PC-9 (cell line): ENCODE measurements around the gene ADCY3. TPM values are rescaled to one million over a fixed set of nuclear protein-coding genes. Genes with fewer than 3 reads are reported as not detected.

Source experiments
- BruUV-seq: library from RNA; stranded (reverse); fragments of 400-500 nt; replicated peaks from 2 replicates; lab custom pipeline; 2021; lab: Mats Ljungman, UMichigan
- CTCF ChIA-PET: fragments of 300-600 bp; sonication (Branson Sonifier 250); formaldehyde crosslinking; loops from one replicate; lab custom pipeline; 2022; ENCODE audit warnings: antibody characterized with exemption; lab: Charles Lee
- POLR2A ChIA-PET: fragments of 300-600 bp; sonication (Branson Sonifier 250); formaldehyde crosslinking; loops from one replicate; lab custom pipeline; 2022; ENCODE audit warnings: antibody characterized with exemption; ENCODE audit not compliant: unreplicated experiment; lab: Charles Lee
- DNase-seq, 2 experiments: peaks; one replicate each; pipeline versions ENCODE4 v3.0.0 to v3.0.0-alpha.2; 2015 to 2022; ENCODE audit warnings: mixed read lengths in 1 of 2
- H2AFZ ChIP-seq: fragments of 200-600 bp; sonication (generic); 2 replicates; pipeline ENCODE4 v1.8.1; 2017; ENCODE audit warnings: antibody characterized with exemption
- H3F3A ChIP-seq: fragments of 200-600 bp; sonication (generic); 2 replicates; pipeline ENCODE4 v1.8.1; 2017; ENCODE audit warnings: antibody characterized with exemption, mild to moderate bottlenecking, low read depth; ENCODE audit not compliant: insufficient read depth
- H3K27ac ChIP-seq: fragments of 200-600 bp; sonication (generic); 2 replicates; pipeline ENCODE4 v1.6.1; 2016; ENCODE audit warnings: mixed run types
- H3K27me3 ChIP-seq: fragments of 200-600 bp; sonication (generic); 2 replicates; pipeline ENCODE4 v1.6.1; 2016; ENCODE audit warnings: low read depth, mixed run types; ENCODE audit not compliant: insufficient read depth
- H3K36me3 ChIP-seq: fragments of 200-600 bp; sonication (generic); 2 replicates; pipeline ENCODE4 v1.6.1; 2016; ENCODE audit warnings: low read depth, mixed run types
- H3K4me1 ChIP-seq: fragments of 200-600 bp; sonication (generic); replicated peaks from 2 replicates; pipeline ENCODE4 v1.6.1; 2016; ENCODE audit warnings: mixed run types; ENCODE audit not compliant: insufficient read depth
- H3K4me2 ChIP-seq: fragments of 200-600 bp; sonication (generic); 2 replicates; pipeline ENCODE4 v1.6.1; 2017; ENCODE audit warnings: mixed run types
- H3K4me3 ChIP-seq: fragments of 200-600 bp; sonication (generic); 2 replicates; pipeline ENCODE4 v1.6.1; 2016; ENCODE audit warnings: mixed run types
- H3K79me2 ChIP-seq: fragments of 200-600 bp; sonication (generic); 2 replicates; pipeline ENCODE4 v1.6.1; 2017; ENCODE audit warnings: low read depth, mixed run types
- H3K9me2 ChIP-seq: fragments of 200-600 bp; sonication (generic); 2 replicates; pipeline ENCODE4 v1.8.1; 2017; ENCODE audit warnings: mild to moderate bottlenecking; ENCODE audit not compliant: insufficient read depth
- H3K9me3 ChIP-seq: fragments of 200-600 bp; sonication (generic); 2 replicates; pipeline ENCODE4 v1.8.1; 2016; ENCODE audit warnings: low read depth; ENCODE audit not compliant: insufficient read depth
- H4K20me1 ChIP-seq: fragments of 200-600 bp; sonication (generic); 2 replicates; pipeline ENCODE4 v1.8.1; 2017; ENCODE audit not compliant: insufficient read depth
- EZH2 ChIP-seq: fragments of 200-600 bp; sonication (generic); IDR thresholded peaks from 2 replicates; pipeline ENCODE4 v1.8.0; 2017; ENCODE audit warnings: antibody characterized with exemption, low read depth
- intact Hi-C: fragments of 100-400 bp; cut with micrococcal nuclease; formaldehyde crosslinking; loops from one replicate; pipeline ENCODE4 v1.10.0; 2022; ENCODE audit not compliant: unreplicated experiment
- total RNA-seq: library from RNA; stranded (reverse); gene quantifications from 2 replicates; pipeline ENCODE4 v1.2.3, GENCODE V29; 2021
- TF ChIP-seq, protein P1 (sequence below): fragments of 200-600 bp; sonication (generic); conservative IDR thresholded peaks from 2 replicates; pipeline ENCODE4 v1.6.1; 2017; ENCODE audit warnings: mixed run types, antibody characterized with exemption, mild to moderate bottlenecking, moderate library complexity

ADCY3 gene
- total RNA-seq, 1 experiment from 2014 or later = 46.3 TPM

DNA sequence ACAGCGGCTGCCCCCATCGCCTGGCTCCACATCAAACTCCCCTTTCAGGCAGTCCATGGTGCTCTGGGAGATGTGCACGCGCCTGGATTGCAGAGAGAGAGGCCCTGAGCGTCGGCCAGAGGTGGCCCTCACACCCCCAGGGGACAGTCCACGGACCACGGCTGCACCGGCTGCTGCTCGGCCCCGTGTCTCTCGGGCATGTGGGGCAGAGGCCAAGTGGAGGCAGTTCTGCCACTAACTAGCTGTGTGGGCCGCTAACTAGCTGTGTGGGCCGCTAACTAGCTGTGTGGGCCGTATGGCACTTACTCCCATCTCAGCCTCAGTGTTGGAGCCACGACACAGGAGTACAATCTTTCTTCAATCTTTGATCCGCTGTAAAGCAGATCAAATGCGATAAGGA lies 81.5 kb downstream of the ADCY3 start:
- no peaks in the 10 kb centered on the region for H3K9me2 ChIP-seq
- H3K4me1 ChIP-seq = no peaks in the 10 kb centered on the region
- H2AFZ ChIP-seq = no peak overlapping the region
- H3K27ac ChIP-seq = no peak overlapping the region
- TF ChIP-seq, protein P1, sequence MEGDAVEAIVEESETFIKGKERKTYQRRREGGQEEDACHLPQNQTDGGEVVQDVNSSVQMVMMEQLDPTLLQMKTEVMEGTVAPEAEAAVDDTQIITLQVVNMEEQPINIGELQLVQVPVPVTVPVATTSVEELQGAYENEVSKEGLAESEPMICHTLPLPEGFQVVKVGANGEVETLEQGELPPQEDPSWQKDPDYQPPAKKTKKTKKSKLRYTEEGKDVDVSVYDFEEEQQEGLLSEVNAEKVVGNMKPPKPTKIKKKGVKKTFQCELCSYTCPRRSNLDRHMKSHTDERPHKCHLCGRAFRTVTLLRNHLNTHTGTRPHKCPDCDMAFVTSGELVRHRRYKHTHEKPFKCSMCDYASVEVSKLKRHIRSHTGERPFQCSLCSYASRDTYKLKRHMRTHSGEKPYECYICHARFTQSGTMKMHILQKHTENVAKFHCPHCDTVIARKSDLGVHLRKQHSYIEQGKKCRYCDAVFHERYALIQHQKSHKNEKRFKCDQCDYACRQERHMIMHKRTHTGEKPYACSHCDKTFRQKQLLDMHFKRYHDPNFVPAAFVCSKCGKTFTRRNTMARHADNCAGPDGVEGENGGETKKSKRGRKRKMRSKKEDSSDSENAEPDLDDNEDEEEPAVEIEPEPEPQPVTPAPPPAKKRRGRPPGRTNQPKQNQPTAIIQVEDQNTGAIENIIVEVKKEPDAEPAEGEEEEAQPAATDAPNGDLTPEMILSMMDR = no peak
- no peak for TF ChIP-seq EZH2
- intact Hi-C loops = no loop called here
- H3K9me3 ChIP-seq = no peaks in the 10 kb centered on the region
- CTCF ChIA-PET = no interaction called here
- no peaks in the 10 kb centered on the region for H3F3A ChIP-seq
- H3K27me3 ChIP-seq = no peaks in the 10 kb centered on the region
- DNase-seq = no peak
- H3K4me2 ChIP-seq = no peak overlapping the region
- no peaks in the 10 kb centered on the region for H3K36me3 ChIP-seq
- H3K79me2 ChIP-seq = no peaks in the 10 kb centered on the region
- H3K4me3 ChIP-seq = no peak overlapping the region
- POLR2A ChIA-PET = no interaction called here
- H4K20me1 ChIP-seq = no peaks in the 10 kb centered on the region
- BruUV-seq = no TSS peak

DNA sequence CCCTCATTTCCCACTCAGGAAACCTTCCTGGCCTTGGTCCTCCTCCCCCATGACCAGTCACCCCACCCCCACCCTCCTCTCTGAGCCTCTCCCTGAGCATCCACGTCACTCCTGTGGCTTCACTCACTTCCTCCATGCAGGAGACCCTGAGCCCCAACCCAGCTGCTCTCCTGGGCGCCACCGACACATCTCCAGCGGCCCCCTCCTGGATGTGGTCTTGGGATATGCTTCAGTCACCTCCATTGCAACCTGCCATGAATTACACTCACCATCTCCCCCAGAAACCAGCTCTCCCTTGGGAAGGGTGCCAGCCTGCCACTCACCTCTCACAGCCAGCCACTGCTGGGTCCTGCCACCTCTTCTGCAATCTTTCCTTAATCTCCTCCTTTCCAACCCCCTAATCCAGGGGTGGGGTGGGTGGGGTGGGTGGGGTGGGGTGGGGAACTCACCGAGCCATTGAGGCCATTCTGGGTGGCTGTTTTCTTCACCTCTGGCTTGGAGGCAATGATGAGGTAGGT lies 82.0 kb downstream of the ADCY3 start:
- Histone ChIP-seq H3K4me3 (no peak overlapping the region), H3K9me3 (no peaks in the 10 kb centered on the region), H3K27me3 (no peaks in the 10 kb centered on the region), H3K9me2 (no peaks in the 10 kb centered on the region), H3K4me2 (no peak overlapping the region), H3K79me2 (no peaks in the 10 kb centered on the region), H4K20me1 (no peaks in the 10 kb centered on the region), H2AFZ (no peak overlapping the region), H3K27ac (no peak overlapping the region), H3K4me1 (no peaks in the 10 kb centered on the region), H3K36me3 (no peaks in the 10 kb centered on the region), H3F3A (no peaks in the 10 kb centered on the region)
- ChIA-PET CTCF (no interaction called here), POLR2A (no interaction called here)
- no TSS peak for BruUV-seq
- intact Hi-C loops = no loop called here
- no peak for DNase-seq
- TF ChIP-seq EZH2 = no peak
- TF ChIP-seq, protein P1 = no peak

DNA sequence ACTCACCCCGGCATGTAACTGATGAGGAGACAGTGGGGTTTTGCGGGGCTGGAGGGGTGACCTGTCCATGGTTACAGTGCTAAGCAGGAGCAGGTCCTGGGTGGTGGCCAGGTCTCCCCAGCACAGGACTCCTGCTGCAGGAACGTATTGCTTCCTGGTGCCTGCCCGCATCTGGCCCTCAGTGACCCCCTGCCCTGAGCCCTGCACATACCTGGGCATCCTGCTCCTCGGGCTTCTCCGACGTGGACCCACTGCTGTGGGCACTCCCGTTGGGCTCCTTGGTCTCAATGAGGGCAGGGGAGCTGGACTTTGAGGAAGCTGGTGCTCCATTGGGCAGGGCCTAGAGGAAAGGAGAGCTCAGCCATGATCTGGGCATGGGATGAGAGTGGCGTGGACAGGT lies 83.3 kb downstream of the ADCY3 start:
- H3K4me1 ChIP-seq = no peaks in the 10 kb centered on the region
- H3K36me3 ChIP-seq = no peaks in the 10 kb centered on the region
- H3F3A ChIP-seq = no peaks in the 10 kb centered on the region
- H3K9me3 ChIP-seq = no peaks in the 10 kb centered on the region
- ChIA-PET POLR2A (no interaction called here), CTCF (no interaction called here)
- H2AFZ ChIP-seq = no peak overlapping the region
- no peaks in the 10 kb centered on the region for H3K9me2 ChIP-seq
- H3K27me3 ChIP-seq = no peaks in the 10 kb centered on the region
- intact Hi-C loops = no loop called here
- no peak overlapping the region for H3K4me3 ChIP-seq
- no peaks in the 10 kb centered on the region for H3K79me2 ChIP-seq
- no peak for DNase-seq
- H3K4me2 ChIP-seq = no peak overlapping the region
- H3K27ac ChIP-seq = no peak overlapping the region
- TF ChIP-seq EZH2 = no peak
- TF ChIP-seq, protein P1 = no peak
- no peaks in the 10 kb centered on the region for H4K20me1 ChIP-seq
- BruUV-seq = no TSS peak
